ENCODE measurements around the gene MTUS2. TPM values are rescaled to one million over a fixed set of nuclear protein-coding genes. Genes with fewer than 3 reads are reported as not detected.

Gene MTUS2
- total RNA-seq, 6 donors from 2014 or later = 0.11 to 1.6 (median 0.20) TPM; not detected in 1

DNA sequence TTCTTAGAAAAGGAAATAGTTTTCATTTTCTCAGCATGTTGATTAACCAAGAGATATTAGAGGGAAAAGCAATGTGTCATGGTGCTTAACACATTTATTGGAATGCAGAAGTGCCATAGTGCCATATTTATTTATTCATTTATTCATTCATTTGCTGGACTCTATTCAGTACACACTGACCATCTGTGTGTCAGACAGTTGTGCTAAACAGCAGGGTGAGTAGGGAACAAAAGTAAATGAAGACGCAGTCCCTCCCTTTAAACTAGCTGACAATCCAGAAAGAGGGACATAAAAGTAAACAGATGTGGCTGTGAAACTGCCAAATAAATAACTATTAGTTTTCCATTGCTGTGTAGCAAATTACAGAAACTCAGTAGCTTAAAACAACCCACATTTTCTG lies 323.7 kb downstream of the MTUS2 start:
- Histone ChIP-seq H3K27me3 (no peaks in the 10 kb centered on the region), H3K9me3 (no peaks in the 10 kb centered on the region), H3K27ac (no peak overlapping the region), H3K4me1 (no peaks in the 10 kb centered on the region), H3K36me3 (no peaks in the 10 kb centered on the region), H3K4me3 (no peak overlapping the region)
- DNase-seq (no peak), ATAC-seq (ENCODE audit: low FRiP score in 2 of 2) (no peak)
- no peak for TF ChIP-seq EP300 (IDR thresholded peaks at IDR 0.05)
- TF ChIP-seq POLR2AphosphoS5 (IDR thresholded peaks at IDR 0.05) = no peak
- no peak for TF ChIP-seq POLR2A (IDR thresholded peaks at IDR 0.05)
- 73 to 79% methylated on average over 1 of the region's 1 CpG for WGBS, 2 donors

DNA sequence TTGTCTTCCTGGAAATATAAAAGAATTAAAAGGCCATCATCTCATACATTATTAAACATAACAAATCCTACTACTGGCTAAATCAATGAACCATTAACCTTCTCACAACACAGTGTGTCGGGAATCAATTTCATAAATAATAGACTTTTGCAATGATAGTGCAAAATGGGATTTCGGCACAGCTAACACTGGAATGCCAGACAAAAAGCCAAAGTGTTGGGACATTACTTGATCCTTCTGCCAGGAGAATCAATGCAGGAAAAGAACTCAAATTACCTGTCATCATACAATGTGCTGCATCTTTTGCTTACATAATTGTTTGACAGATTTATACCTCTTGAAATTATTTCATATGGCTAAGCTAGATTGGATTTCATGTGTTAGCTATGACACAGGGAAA lies 334.3 kb downstream of the MTUS2 start:
- Histone ChIP-seq H3K36me3 (no peaks in the 10 kb centered on the region), H3K4me3 (no peak overlapping the region), H3K4me1 (no peaks in the 10 kb centered on the region), H3K27me3 (no peaks in the 10 kb centered on the region), H3K9me3 (no peaks in the 10 kb centered on the region), H3K27ac (no peak overlapping the region)
- DNase-seq (no peak), ATAC-seq (ENCODE audit: low FRiP score in 2 of 2) (no peak)
- 83 to 91% methylated on average over 2 of the region's 2 CpGs for WGBS, 2 donors
- TF ChIP-seq POLR2AphosphoS5 (IDR thresholded peaks at IDR 0.05) (no peak), EP300 (IDR thresholded peaks at IDR 0.05) (no peak), POLR2A (IDR thresholded peaks at IDR 0.05) (no peak)
- TF ChIP-seq, protein P1, sequence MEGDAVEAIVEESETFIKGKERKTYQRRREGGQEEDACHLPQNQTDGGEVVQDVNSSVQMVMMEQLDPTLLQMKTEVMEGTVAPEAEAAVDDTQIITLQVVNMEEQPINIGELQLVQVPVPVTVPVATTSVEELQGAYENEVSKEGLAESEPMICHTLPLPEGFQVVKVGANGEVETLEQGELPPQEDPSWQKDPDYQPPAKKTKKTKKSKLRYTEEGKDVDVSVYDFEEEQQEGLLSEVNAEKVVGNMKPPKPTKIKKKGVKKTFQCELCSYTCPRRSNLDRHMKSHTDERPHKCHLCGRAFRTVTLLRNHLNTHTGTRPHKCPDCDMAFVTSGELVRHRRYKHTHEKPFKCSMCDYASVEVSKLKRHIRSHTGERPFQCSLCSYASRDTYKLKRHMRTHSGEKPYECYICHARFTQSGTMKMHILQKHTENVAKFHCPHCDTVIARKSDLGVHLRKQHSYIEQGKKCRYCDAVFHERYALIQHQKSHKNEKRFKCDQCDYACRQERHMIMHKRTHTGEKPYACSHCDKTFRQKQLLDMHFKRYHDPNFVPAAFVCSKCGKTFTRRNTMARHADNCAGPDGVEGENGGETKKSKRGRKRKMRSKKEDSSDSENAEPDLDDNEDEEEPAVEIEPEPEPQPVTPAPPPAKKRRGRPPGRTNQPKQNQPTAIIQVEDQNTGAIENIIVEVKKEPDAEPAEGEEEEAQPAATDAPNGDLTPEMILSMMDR (IDR thresholded peaks at IDR 0.05) = no peak

DNA sequence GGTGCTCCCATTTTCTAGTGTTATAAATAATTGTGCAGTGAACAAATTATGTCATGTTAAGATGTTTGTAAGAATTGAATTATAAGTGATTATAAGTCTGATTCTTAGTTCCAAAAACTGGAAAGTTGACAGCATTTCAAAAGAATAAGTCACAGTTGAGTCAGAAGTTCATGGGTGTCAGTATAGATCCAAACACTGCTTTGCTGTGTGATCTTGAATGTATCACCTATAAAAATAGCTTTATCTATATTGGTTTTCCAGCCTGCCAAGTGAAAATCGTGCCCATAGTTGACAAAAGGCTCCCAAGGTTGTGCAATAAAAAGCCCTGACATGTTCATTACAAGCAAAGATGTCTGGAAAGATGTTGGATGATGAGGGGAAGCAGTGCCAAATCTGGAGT lies 336.0 kb downstream of the MTUS2 start:
- TF ChIP-seq POLR2AphosphoS5 (IDR thresholded peaks at IDR 0.05) (no peak), POLR2A (IDR thresholded peaks at IDR 0.05) (no peak), EP300 (IDR thresholded peaks at IDR 0.05) (no peak)
- TF ChIP-seq, protein P1 (IDR thresholded peaks at IDR 0.05) = no peak
- ATAC-seq (ENCODE audit: low FRiP score in 2 of 2) = no peak
- 41 to 67% methylated on average over 1 of the region's 1 CpG for WGBS, 2 donors
- H3K9me3 ChIP-seq = no peaks in the 10 kb centered on the region
- no peaks in the 10 kb centered on the region for H3K4me1 ChIP-seq
- no peaks in the 10 kb centered on the region for H3K27me3 ChIP-seq
- DNase-seq = no peak
- H3K36me3 ChIP-seq = no peaks in the 10 kb centered on the region
- no peak overlapping the region for H3K4me3 ChIP-seq
- H3K27ac ChIP-seq = no peak overlapping the region

DNA sequence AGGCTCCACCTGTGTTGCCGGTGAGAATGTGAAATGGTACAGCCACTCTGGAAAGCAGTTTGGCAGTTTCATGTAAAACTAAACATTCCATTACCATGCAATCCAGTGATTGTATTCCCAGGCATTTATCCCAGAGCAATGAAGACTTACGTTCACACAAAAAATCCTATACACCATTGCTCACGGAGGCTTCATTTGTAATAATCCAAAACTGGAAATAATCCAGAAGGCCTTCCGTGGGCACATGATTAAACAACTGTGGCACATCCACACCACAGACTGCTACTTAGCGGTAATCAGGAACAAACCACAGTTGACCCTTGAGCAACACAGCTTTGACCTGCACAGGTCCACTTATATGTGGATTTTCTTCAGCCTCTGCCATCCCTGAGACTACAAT lies 339.7 kb downstream of the MTUS2 start:
- WGBS, 2 donors = 85 to 86% methylated on average over 5 of the region's 5 CpGs

DNA sequence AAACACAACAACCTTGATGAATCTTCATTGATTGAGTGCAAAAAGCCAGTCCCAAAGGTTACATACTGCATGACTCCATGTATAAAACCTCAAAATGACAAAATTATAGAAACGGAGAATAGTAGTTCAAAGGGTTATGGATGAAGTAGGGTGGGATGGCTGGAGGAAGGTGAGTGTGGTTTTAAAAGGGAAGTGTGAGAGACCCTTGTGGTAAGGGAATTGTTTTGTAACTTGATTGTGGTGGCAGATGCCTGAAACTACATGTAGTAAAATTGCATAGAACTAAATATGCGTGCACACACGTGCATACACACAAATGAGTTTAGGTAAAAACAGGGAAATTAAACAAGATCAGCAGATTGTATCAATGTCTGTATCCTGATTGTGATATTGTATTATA lies 340.7 kb downstream of the MTUS2 start:
- no peaks in the 10 kb centered on the region for H3K27me3 ChIP-seq
- no peaks in the 10 kb centered on the region for H3K4me1 ChIP-seq
- no peaks in the 10 kb centered on the region for H3K36me3 ChIP-seq
- H3K9me3 ChIP-seq = no peaks in the 10 kb centered on the region
- 41 to 49% methylated on average over 3 of the region's 3 CpGs for WGBS, 2 donors
- TF ChIP-seq POLR2A (IDR thresholded peaks at IDR 0.05) = no peak
- TF ChIP-seq POLR2AphosphoS5 (IDR thresholded peaks at IDR 0.05) = no peak
- no peak for TF ChIP-seq EP300 (IDR thresholded peaks at IDR 0.05)
- TF ChIP-seq, protein P1 (IDR thresholded peaks at IDR 0.05) = no peak
- no peak overlapping the region for H3K27ac ChIP-seq
- no peak for ATAC-seq (ENCODE audit: low FRiP score in 2 of 2)
- H3K4me3 ChIP-seq = no peak overlapping the region
- DNase-seq = no peak

More for the DNA sequence above, 339.7 kb downstream of the MTUS2 start:
- TF ChIP-seq POLR2AphosphoS5 (IDR thresholded peaks at IDR 0.05) (no peak), POLR2A (IDR thresholded peaks at IDR 0.05) (no peak), EP300 (IDR thresholded peaks at IDR 0.05) (no peak)
- TF ChIP-seq, protein P1 (IDR thresholded peaks at IDR 0.05) = no peak
- Histone ChIP-seq H3K27ac (no peak overlapping the region), H3K4me1 (no peaks in the 10 kb centered on the region), H3K36me3 (no peaks in the 10 kb centered on the region), H3K27me3 (no peaks in the 10 kb centered on the region), H3K9me3 (no peaks in the 10 kb centered on the region), H3K4me3 (no peak overlapping the region)
- ATAC-seq (ENCODE audit: low FRiP score in 2 of 2) = no peak
- DNase-seq = no peak
